HG02973 (cell line): ENCODE measurements around the gene OXSR1.
A peak's percentile ranks its signal among the peaks of the same experiment; 100 is the strongest.
"Not testable (repeated sequence)": the region's sequence is repeated elsewhere in the genome, so short reads cannot be mapped to it uniquely, and the experiment has no call there.

ENCODE experiments used
- ATAC-seq: cut with Tn5 transposase; IDR thresholded peaks from one replicate; pipeline ENCODE4 v1.9.1; 2021; ENCODE audit warnings: moderate library complexity; ENCODE audit not compliant: unreplicated experiment

Gene OXSR1

GRCh38 chr3:38127611-38128302, 37.6 kb upstream of the OXSR1 start:
- ATAC-seq, result no peak

DNA sequence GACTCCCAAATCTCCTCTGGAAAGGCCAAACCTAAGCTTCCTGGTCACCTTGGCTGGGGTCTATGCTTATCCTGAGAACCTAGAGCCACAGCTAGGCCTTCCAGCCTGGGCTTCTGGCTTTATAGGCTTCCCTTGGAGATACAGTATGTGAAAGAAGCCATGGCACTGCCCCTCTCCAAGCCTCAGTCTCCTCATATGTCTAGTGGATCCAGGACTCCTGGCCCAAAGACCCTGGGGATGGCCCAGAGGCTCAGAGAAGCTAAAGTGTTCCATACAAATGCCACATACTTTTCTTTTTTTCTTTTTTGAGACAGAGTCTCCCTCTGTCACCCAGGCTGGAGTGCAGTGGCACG, 37.1 kb upstream of the OXSR1 start:
- ATAC-seq, result no peak

DNA sequence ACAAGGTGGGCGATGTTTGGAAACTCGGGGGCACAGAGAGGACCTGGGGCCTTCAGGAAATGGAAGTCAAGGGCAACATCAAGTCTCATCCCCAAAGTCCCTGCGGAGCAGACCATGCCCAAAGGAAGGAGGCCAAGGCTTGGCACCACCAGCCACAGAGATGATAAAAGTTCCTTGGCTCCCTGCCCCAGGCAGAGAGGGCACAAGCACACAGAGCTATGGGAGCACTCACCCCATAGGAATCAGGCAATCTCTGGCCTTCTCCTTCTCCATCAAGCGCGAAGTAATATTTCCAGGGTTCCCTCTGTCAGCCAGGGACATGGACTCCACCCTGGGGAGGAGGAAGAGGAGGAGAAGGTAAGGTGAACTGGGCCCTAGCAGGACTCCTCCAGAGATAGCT, 36.3 kb upstream of the OXSR1 start:
- no peak for ATAC-seq

- ATAC-seq, result no peak
Measured at GRCh38 chr3:38130631-38131065, 34.7 kb upstream of the OXSR1 start.

- ATAC-seq, result no peak
Measured at GRCh38 chr3:38131621-38132369, 33.5 kb upstream of the OXSR1 start.

GRCh38 chr3:38133209-38133556, 32.2 kb upstream of the OXSR1 start:
- no peak for ATAC-seq

DNA sequence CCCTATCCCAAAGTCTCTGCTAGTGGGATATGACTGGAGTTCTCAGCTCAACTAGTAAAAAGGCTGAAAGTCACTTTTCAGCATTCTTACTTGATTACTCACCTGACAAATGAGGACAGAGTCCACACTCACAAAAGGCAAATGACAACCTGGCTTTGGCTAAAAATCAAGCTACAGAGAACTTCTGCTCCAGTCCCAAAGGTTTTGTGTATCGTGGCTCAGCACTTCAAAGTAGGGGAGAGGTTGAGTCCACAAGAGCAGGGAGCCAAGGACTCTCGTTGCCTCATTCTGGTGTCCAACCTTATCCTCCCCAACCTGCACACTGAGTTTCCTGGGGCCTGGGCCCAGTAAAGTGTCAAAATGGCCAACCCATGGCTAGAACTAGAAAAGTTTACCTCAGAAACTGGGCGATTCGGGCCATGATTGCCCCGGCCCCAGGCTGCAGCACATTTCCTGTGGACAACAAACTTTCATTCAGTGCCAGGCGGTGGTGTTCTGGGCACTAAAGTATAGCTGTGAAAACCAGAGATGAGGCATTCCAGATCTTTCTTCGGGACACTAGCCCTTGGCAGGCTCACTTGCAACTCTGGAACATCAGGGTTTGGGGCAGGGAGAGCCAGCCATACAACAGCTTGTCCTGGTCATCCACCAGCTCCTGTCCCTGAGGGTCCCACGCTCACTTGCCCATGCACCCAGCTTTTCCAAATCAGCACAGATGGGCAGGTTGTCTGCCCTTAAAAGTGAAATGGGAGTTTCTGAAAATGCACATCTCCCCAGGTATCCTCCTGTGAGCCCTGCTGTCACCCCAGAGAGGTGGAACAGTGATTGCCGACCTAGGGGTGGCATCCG, 31.6 kb upstream of the OXSR1 start:
- ATAC-seq, result no peak

DNA sequence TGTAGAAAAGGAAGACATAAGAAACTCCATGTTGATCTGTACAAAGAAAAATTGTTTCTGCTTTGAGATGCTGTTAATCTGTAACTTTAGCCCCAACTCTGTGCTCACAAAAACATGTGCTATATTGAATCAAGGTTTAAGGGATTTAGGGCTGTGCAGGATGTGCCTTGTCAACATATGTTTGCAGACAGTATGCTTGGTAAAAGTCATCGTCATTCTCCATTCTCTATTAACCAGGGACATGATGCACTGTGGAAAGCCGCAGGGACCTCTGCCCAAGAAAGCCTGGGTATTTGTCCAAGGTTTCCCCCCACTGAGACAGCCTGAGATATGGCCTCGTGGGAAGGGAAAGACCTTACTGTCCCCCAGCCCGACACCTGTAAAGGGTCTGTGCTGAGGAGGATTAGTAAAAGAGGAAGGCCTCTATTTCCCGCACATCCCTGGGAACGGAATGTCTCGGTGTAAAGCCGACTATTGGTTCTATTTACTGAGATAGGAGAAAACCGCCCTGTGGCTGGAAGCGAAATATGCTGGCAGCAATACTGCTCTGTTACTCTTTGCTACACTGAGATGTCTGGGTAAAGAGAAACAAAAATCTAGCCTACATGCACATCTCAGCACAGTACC, 30.7 kb upstream of the OXSR1 start:
- ATAC-seq, result not testable (repeated sequence)

- not testable (repeated sequence) for ATAC-seq
Measured at GRCh38 chr3:38135621-38136277, 29.6 kb upstream of the OXSR1 start.

GRCh38 chr3:38136393-38136776, 29.0 kb upstream of the OXSR1 start:
- no peak for ATAC-seq

DNA sequence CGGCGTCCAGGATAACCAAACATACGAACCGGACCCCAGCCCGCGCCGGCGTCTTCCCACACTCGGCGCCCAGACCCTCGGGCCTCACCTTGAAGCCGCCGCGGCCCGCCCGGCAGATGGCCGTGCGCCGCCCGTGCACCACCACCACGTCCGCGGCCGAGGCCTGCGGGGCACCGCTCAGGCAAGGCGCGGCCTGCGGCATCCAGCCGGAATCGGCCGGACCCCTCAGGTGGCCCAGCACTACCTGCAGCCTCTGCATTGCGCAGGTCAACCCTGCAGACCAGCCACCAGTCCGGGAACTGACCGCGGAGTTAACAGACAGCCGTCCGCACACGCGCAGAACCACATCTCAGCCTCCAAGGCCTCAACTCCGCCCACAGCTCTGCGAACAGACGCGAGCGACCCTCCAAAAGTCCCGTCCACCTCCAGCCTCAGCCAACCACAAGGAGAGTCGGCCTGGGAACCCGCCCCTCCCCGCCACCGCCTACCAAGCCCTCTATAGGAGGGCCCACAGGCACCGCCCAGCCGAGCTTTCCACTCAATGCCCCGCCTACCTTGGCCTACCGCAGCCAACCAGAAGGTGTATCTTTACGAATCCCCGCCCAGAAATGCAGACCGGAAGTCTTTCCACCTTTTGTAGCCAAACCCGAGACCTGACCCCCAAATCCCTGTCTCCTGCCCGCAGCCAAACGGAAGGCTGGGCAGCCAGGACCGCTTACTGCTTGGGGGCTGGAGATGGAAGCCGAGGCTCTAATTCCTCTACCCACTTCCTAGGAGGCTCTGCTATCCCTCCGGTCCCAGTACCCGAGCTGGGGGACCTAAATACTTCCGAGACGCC, 28.3 kb upstream of the OXSR1 start, which contains the start of gene ACAA1:
TSS of gene ACAA1 (minus strand) at position 351 of the 838 bp plus-strand sequence. CDS start at position 259, 92 bp downstream.
- peak; percentile 87 for ATAC-seq

DNA sequence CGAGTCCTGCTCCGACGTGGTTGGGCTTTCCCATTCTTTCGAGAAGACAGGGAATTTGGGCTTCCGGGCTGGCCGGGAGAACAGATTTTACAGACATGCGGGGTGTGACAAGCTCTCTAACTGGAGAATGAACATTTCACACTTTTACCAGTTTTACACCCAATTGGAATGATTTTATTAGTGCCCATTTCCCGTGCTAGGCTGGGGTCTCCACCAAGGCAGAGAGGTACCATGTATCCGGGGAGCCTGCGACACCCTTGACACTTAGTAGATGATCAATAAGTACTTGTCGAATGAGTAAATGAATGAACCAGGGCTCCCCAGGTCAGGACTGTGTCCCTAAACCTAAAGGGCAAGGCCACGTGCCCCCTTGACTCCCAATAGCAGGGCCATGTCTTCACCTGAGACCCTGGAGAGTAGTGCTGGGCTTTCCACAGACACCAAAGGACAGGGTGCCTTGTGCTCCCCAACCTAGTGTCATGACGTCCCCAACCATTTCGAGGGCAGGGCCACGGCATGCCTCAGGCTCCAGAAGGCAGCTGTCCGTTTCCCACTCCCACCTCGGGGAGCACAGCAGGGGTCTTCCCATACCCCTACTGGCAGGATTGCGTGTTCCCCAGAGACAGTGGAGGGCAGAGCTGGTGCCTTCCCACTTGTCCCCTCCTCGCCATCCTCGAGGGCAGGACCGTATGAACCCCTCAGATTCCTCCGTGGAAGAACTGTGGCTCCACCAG, 27.6 kb upstream of the OXSR1 start:
- ATAC-seq, result no peak

GRCh38 chr3:38138349-38139190, 26.8 kb upstream of the OXSR1 start, which contains the start of gene MYD88:
Gene MYD88, plus strand, starts transcription at chr3:38138661. Its CDS starts 40 bp downstream, at chr3:38138701.
- ATAC-seq, result peak; percentile 40

GRCh38 chr3:38139191-38139590, 26.1 kb upstream of the OXSR1 start:
- no peak for ATAC-seq

GRCh38 chr3:38139652-38140051, 25.7 kb upstream of the OXSR1 start:
- ATAC-seq, result no peak

DNA sequence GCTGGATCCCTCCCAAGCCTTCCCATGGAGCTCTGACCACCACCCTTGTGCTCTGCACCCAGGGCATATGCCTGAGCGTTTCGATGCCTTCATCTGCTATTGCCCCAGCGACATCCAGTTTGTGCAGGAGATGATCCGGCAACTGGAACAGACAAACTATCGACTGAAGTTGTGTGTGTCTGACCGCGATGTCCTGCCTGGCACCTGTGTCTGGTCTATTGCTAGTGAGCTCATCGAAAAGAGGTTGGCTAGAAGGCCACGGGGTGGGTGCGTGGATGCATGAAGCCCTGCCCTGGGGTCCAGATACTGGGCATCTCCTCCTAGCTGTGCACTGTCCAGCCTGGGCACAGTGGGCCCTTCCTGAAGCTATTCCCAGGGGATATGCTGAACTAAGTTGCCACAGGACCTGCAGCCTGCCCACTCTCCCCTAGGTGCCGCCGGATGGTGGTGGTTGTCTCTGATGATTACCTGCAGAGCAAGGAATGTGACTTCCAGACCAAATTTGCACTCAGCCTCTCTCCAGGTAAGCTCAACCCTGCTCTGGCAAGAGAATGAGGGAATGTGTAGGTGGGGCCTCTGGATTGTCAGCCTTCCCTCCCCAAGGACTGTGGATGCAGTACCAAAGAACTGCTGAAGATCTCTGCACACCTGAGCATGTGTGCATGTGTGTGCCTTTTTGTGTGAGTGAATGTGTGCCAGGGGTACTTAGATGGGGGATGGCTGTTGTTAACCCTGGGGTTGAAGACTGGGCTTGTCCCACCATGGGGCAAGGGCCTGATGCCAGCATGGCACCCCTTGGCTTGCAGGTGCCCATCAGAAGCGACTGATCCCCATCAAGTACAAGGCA, 24.8 kb upstream of the OXSR1 start:
- ATAC-seq, result no peak
